ENCODE results near the gene RTTN. TPM values are rescaled to one million over a fixed set of nuclear protein-coding genes. Genes with fewer than 3 reads are reported as not detected.
"Not testable (repeated sequence)": the region's sequence is repeated elsewhere in the genome, so short reads cannot be mapped to it uniquely, and the experiment has no call there.

RTTN gene
- total RNA-seq, 1 donor from 2014 or later = 24.7 TPM

- Mint-ChIP-seq H3K27ac (no peak overlapping the region), H3K4me3 (ENCODE audit: low read depth) (no peak overlapping the region), H3K27me3 (no peaks in the 10 kb centered on the region), H3K36me3 (ENCODE audit: insufficient read depth) (peaks cover 9% of the 10 kb centered on the region), H3K9me3 (ENCODE audit: low read depth) (peaks cover 4% of the 10 kb centered on the region), H3K4me1 (ENCODE audit: low read depth) (no peaks in the 10 kb centered on the region)
- TF ChIP-seq, protein P1, sequence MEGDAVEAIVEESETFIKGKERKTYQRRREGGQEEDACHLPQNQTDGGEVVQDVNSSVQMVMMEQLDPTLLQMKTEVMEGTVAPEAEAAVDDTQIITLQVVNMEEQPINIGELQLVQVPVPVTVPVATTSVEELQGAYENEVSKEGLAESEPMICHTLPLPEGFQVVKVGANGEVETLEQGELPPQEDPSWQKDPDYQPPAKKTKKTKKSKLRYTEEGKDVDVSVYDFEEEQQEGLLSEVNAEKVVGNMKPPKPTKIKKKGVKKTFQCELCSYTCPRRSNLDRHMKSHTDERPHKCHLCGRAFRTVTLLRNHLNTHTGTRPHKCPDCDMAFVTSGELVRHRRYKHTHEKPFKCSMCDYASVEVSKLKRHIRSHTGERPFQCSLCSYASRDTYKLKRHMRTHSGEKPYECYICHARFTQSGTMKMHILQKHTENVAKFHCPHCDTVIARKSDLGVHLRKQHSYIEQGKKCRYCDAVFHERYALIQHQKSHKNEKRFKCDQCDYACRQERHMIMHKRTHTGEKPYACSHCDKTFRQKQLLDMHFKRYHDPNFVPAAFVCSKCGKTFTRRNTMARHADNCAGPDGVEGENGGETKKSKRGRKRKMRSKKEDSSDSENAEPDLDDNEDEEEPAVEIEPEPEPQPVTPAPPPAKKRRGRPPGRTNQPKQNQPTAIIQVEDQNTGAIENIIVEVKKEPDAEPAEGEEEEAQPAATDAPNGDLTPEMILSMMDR (IDR thresholded peaks at IDR 0.05; ENCODE audit: unreplicated experiment) = no peak
- no peak for DNase-seq (ENCODE audit: low spot score, unreplicated experiment)
Observed at GRCh38 chr18:70121842-70122241, 83.6 kb downstream of the RTTN start.

- H3K4me1 Mint-ChIP-seq (ENCODE audit: low read depth) = no peaks in the 10 kb centered on the region
- no peak overlapping the region for H3K27ac Mint-ChIP-seq
- H3K4me3 Mint-ChIP-seq (ENCODE audit: low read depth) = no peak overlapping the region
- TF ChIP-seq, protein P1 (IDR thresholded peaks at IDR 0.05; ENCODE audit: unreplicated experiment) = no peak
- no peaks in the 10 kb centered on the region for H3K27me3 Mint-ChIP-seq
- DNase-seq (ENCODE audit: low spot score, unreplicated experiment) = no peak
- peaks cover 4% of the 10 kb centered on the region for H3K9me3 Mint-ChIP-seq (ENCODE audit: low read depth)
- H3K36me3 Mint-ChIP-seq (ENCODE audit: insufficient read depth) = peaks cover 15% of the 10 kb centered on the region
Observed at GRCh38 chr18:70116949-70117348, 88.5 kb downstream of the RTTN start.

DNA sequence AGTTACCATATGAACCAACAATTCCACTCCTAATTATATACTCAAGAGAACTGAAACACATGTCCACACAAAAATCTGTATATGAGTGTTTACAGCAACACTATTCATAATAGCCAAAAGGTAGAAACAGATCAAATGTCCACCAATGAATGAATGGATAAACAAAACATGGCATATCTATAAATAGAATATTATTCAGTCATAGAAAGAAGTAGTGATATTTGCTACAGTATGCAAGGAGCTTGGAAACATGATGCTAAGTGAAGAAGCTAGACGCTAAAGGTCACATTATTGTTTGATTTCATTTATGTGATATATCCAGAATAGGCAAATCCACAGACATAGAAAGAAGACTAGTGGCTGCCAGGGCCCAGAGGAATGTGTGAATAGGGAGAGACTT is 92.0 kb downstream of the RTTN start:
- TF ChIP-seq, protein P1 (IDR thresholded peaks at IDR 0.05; ENCODE audit: unreplicated experiment) = no peak
- H3K9me3 Mint-ChIP-seq (ENCODE audit: low read depth) = peaks cover 3% of the 10 kb centered on the region
- no peaks in the 10 kb centered on the region for H3K4me1 Mint-ChIP-seq (ENCODE audit: low read depth)
- peaks cover 20% of the 10 kb centered on the region for H3K36me3 Mint-ChIP-seq (ENCODE audit: insufficient read depth)
- no peaks in the 10 kb centered on the region for H3K27me3 Mint-ChIP-seq
- no peak overlapping the region for H3K4me3 Mint-ChIP-seq (ENCODE audit: low read depth)
- no peak overlapping the region for H3K27ac Mint-ChIP-seq
- no peak for DNase-seq (ENCODE audit: low spot score, unreplicated experiment)

- H3K9me3 Mint-ChIP-seq (ENCODE audit: low read depth) = no peaks in the 10 kb centered on the region
- no peak overlapping the region for H3K27ac Mint-ChIP-seq
- TF ChIP-seq, protein P1 (IDR thresholded peaks at IDR 0.05; ENCODE audit: unreplicated experiment) = no peak
- DNase-seq (ENCODE audit: low spot score, unreplicated experiment) = no peak
- peaks cover 23% of the 10 kb centered on the region for H3K36me3 Mint-ChIP-seq (ENCODE audit: insufficient read depth)
- H3K27me3 Mint-ChIP-seq = no peaks in the 10 kb centered on the region
- H3K4me1 Mint-ChIP-seq (ENCODE audit: low read depth) = no peaks in the 10 kb centered on the region
- no peak overlapping the region for H3K4me3 Mint-ChIP-seq (ENCODE audit: low read depth)
Observed at GRCh38 chr18:70110678-70111077, 94.8 kb downstream of the RTTN start.

DNA sequence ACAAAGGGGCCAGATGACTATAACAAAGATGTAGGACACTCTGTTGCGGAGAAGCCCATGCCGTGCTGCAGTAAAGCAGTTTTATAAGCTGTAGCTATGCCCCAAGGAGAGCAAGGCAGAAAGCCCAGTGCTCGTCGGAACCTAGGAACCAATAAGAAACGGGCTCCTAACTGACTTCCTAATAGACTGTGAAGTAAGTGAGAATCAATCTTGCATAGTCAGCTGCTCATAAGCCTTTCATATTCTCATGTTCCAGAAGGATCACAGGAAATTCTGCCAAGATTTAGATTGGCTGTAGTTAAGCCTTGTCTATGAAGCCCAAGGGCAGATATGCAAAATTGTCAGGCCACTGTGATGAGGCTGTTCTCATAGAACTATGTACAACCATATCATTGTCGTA is 98.4 kb downstream of the RTTN start:
- peaks cover 16% of the 10 kb centered on the region for H3K9me3 Mint-ChIP-seq (ENCODE audit: low read depth)
- H3K4me1 Mint-ChIP-seq (ENCODE audit: low read depth) = no peaks in the 10 kb centered on the region
- H3K36me3 Mint-ChIP-seq (ENCODE audit: insufficient read depth) = peaks cover 49% of the 10 kb centered on the region
- no peak overlapping the region for H3K27ac Mint-ChIP-seq
- no peak for DNase-seq (ENCODE audit: low spot score, unreplicated experiment)
- TF ChIP-seq, protein P1 (IDR thresholded peaks at IDR 0.05; ENCODE audit: unreplicated experiment) = no peak
- H3K27me3 Mint-ChIP-seq = no peaks in the 10 kb centered on the region
- H3K4me3 Mint-ChIP-seq (ENCODE audit: low read depth) = no peak overlapping the region

- peaks cover 65% of the 10 kb centered on the region for H3K36me3 Mint-ChIP-seq (ENCODE audit: insufficient read depth)
- not testable (repeated sequence) for DNase-seq (ENCODE audit: low spot score, unreplicated experiment); H3K4me3 Mint-ChIP-seq (ENCODE audit: low read depth); H3K27ac Mint-ChIP-seq; H3K27me3 Mint-ChIP-seq; H3K4me1 Mint-ChIP-seq (ENCODE audit: low read depth)
- H3K9me3 Mint-ChIP-seq (ENCODE audit: low read depth) = peaks cover 45% of the 10 kb centered on the region
Observed at GRCh38 chr18:70102854-70103253, 102.6 kb downstream of the RTTN start.
